Activated T-cell treated with anti-CD3 and anti-CD28 coated beads for 48 hours (primary cell): Measurements from ENCODE around the gene SPC25.

Experiments
- DNase-seq: peaks from one replicate; pipeline ENCODE4 v3.0.0-alpha.2; 2020; ENCODE audit warnings: low read depth

SPC25 gene

DNA sequence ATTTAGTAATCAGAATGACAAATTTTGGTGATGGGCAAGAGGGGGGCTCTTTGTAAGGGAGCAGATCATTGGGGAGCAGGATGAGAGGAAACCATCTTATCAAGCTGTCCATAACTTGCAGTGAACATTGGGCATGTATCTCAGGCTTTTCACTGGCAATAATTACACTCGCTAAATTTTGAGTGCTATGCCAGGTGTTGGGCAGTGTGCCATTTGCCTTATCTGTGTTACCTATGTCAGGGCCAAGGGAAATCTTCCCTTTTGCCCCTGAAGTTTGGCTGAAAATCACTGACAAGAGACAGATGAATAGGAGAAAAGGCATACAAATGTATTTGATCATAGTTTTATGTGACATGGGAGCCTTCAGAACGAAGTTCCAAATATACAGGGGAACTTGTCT is 48.8 kb downstream of the SPC25 start:
- no peak for DNase-seq

- DNase-seq = no peak
Measured at GRCh38 chr2:168835969-168836368, 54.3 kb downstream of the SPC25 start.

DNA sequence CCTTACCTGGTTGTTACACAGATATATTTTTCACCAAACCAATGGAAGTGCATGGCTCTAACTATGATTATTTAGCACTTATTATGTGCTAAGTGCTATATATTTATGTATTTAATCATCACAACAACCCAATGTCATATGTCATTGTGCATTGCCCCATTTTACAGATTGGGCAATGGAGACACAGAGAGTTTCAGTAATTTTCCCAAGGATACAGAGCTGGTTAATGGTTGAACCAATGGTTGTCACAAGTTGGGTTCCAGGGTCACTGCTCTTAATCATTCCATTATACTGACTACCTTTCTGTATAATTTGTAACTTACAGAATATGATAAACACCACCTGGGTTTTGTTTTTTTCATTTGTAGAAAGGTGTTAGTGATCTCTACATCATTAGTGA is 58.6 kb downstream of the SPC25 start:
- no peak for DNase-seq

GRCh38 chr2:168830958-168831357 is 59.3 kb downstream of the SPC25 start:
- no peak for DNase-seq

GRCh38 chr2:168825126-168825525 is 65.1 kb downstream of the SPC25 start:
- no peak for DNase-seq

DNA sequence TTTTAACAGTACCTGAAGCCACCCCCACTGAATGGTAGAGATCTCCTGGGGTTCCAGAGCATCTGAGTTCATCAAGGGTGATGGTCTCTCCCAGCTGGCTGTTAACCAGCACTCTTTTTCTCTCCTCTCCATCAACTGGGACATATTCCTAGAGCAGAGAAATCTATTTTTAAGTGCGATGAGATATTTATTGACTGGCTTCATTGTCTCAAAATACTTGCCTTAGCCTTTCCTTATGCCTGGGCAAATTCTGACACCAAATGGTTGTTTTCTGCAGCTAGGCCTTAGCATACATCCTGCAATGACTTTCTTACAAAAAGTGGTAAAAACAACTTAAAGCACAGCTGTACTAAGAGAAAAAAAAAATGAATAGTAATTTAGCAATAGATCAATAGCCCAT is 68.2 kb downstream of the SPC25 start:
- DNase-seq = no peak

- DNase-seq = no peak
Measured at GRCh38 chr2:168821577-168821976, 68.7 kb downstream of the SPC25 start.
